Stimulated activated memory B cell treated with anti-CD40 and anti-IgM and Interleukin-4, amounts not matched to agents 10 μg/mL and 1 μg/mL and 100 μg/mL, for 72 hours (primary cell): ENCODE data around the gene MMP24OS.

Experiments
- ATAC-seq: fragments of 150-1000 bp; cut with Tn5 transposase; 2 replicates; pipeline ENCODE4 v1.10.0; 2021
- H3K27ac Mint-ChIP-seq: one replicate; pipeline ENCODE4 v1.8.0; 2022; ENCODE audit warnings: mild to moderate bottlenecking, mixed read lengths
- H3K27me3 Mint-ChIP-seq: one replicate; pipeline ENCODE4 v1.8.0; 2022; ENCODE audit warnings: mixed read lengths
- H3K36me3 Mint-ChIP-seq: one replicate; pipeline ENCODE4 v1.8.0; 2022; ENCODE audit warnings: mixed read lengths
- H3K4me1 Mint-ChIP-seq: one replicate; pipeline ENCODE4 v1.8.0; 2022; ENCODE audit warnings: mixed read lengths
- H3K4me3 Mint-ChIP-seq: one replicate; pipeline ENCODE4 v1.8.0; 2022; ENCODE audit warnings: mild to moderate bottlenecking, moderate library complexity, mixed read lengths
- H3K9me3 Mint-ChIP-seq: one replicate; pipeline ENCODE4 v1.8.0; 2022; ENCODE audit warnings: mixed read lengths

MMP24OS gene

GRCh38 chr20:35299780-35300179 is 21.9 kb upstream of the MMP24OS start:
- H3K4me1 Mint-ChIP-seq: peaks cover 10% of the 10 kb centered on the region
- no peak overlapping the region for H3K4me3 Mint-ChIP-seq
- H3K9me3 Mint-ChIP-seq: no peaks in the 10 kb centered on the region
- no peak for ATAC-seq
- H3K27me3 Mint-ChIP-seq: peaks cover 17% of the 10 kb centered on the region
- peaks cover 7% of the 10 kb centered on the region for H3K36me3 Mint-ChIP-seq
- no peak overlapping the region for H3K27ac Mint-ChIP-seq

DNA sequence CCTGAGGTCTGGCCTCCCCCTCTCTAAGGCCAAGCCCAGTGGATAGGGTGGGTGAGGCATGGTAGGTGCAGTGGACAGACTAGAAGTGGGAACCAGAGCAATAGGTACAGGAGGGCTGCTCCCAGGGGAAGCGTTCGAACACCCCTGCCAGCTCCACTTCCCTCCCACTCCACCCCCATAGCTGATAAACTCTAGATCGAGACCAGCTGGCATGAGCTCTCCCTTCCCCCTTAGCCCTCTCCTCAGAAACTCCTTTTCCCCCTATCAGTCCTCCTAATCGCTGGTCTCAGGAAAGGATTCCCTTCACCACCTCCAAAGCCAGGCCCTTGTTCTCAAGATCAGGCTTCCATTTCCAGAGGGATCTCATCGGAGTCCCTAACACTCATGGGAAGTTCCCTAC is 20.3 kb upstream of the MMP24OS start:
- H3K27ac Mint-ChIP-seq: no peak overlapping the region
- H3K9me3 Mint-ChIP-seq: no peaks in the 10 kb centered on the region
- peaks cover 30% of the 10 kb centered on the region for H3K27me3 Mint-ChIP-seq
- no peak for ATAC-seq
- H3K4me1 Mint-ChIP-seq: peaks cover under 1% of the 10 kb centered on the region
- peaks cover 7% of the 10 kb centered on the region for H3K36me3 Mint-ChIP-seq
- H3K4me3 Mint-ChIP-seq: no peak overlapping the region

GRCh38 chr20:35297740-35298139 is 19.8 kb upstream of the MMP24OS start:
- Mint-ChIP-seq H3K9me3 (no peaks in the 10 kb centered on the region), H3K4me3 (no peak overlapping the region), H3K27me3 (peaks cover 35% of the 10 kb centered on the region), H3K36me3 (peaks cover 7% of the 10 kb centered on the region), H3K4me1 (no peaks in the 10 kb centered on the region), H3K27ac (no peak overlapping the region)
- ATAC-seq: no peak

DNA sequence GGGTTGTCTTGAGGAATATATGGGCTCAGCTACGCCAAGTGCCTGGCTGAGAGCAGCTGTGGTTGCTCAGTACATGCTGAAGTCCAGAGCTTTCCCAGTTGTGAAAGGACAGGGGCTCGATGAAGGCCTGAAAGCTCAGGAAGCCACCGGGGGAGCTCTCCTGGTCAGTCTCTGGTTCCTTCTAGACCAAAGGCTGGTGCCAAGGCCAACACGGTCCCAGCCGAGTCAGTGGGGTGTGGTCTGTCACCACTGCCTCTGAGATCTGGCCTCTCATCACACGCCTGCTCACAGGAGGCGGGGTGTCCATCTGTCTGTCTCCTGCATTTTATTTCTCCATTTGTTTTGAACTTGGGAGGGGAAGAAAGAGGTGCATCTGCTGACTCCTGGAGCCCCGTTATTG is 19.2 kb upstream of the MMP24OS start:
- Mint-ChIP-seq H3K9me3 (no peaks in the 10 kb centered on the region), H3K27me3 (peaks cover 40% of the 10 kb centered on the region), H3K4me3 (no peak overlapping the region), H3K27ac (no peak overlapping the region), H3K36me3 (peaks cover 7% of the 10 kb centered on the region), H3K4me1 (no peaks in the 10 kb centered on the region)
- no peak for ATAC-seq

DNA sequence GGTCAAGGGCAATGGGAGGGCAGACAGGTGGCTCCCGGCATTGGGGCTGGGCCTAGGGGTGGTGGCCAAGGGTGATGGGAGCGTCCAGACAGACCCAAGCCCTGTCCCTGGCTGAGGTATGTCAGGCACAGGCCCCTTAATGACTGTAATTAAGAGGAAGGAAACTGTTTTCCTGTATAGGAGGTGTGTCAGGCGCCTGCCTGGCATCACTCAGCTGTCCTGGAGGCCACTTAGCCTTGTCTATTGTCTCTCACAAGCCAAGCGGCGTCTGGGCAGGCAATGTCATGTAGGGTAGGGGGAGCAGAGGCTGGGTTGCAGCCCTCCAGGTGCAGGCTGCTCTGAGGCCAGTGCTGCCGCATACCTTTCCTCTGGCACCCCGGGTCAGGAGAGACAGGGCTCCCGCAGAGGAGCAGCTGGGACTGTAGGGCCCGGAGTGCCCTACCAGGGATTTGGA is 18.2 kb upstream of the MMP24OS start:
- H3K9me3 Mint-ChIP-seq: no peaks in the 10 kb centered on the region
- ATAC-seq: no peak
- H3K4me1 Mint-ChIP-seq: no peaks in the 10 kb centered on the region
- H3K36me3 Mint-ChIP-seq: no peaks in the 10 kb centered on the region
- H3K27ac Mint-ChIP-seq: no peak overlapping the region
- H3K27me3 Mint-ChIP-seq: peaks cover 40% of the 10 kb centered on the region
- no peak overlapping the region for H3K4me3 Mint-ChIP-seq

DNA sequence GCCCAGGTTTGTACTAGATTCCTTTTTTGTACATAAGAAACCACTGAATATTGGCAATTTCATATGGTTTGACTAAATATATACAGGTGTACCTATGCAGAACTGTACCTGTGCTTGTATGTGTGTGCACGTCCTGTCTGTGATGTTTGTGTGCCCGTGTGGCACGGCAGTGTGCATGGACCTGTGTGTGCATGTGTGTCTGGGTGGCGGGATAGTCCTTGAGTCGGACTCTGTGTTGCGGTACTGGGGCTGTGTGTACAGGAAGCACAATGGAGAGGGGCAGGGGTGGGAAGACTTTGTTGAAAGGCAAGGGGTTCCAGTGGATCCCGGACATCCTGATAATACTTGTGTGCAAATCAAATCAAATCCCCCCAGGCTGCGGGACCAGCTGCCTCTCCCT is 17.8 kb upstream of the MMP24OS start:
- Mint-ChIP-seq H3K9me3 (no peaks in the 10 kb centered on the region), H3K4me1 (no peaks in the 10 kb centered on the region), H3K27me3 (peaks cover 40% of the 10 kb centered on the region), H3K27ac (no peak overlapping the region), H3K36me3 (no peaks in the 10 kb centered on the region), H3K4me3 (no peak overlapping the region)
- ATAC-seq: no peak

- H3K4me1 Mint-ChIP-seq: no peaks in the 10 kb centered on the region
- H3K4me3 Mint-ChIP-seq: no peak overlapping the region
- ATAC-seq: no peak
- H3K36me3 Mint-ChIP-seq: no peaks in the 10 kb centered on the region
- H3K27me3 Mint-ChIP-seq: peaks cover 40% of the 10 kb centered on the region
- H3K9me3 Mint-ChIP-seq: no peaks in the 10 kb centered on the region
- no peak overlapping the region for H3K27ac Mint-ChIP-seq
Observed at GRCh38 chr20:35295058-35295457, 17.1 kb upstream of the MMP24OS start.

DNA sequence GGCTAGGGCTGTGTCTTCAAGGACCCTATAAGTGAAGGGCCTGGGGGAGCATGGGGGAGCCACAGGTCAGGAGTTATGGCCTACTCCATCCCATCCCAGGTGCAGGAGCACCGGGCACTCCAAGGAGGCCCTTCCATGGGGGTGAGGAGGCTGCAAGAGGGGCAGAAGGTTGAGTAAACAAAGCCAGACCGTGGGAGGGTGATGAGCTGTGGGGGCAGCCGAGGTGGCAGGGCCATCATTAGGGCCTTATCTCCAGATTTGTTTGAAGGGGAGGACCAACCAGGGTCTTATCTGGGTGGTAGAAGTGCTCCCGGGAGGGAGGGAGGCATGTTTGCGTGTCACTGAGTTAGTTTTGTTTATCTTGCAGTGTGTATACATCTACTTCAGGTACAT is 16.4 kb upstream of the MMP24OS start:
- H3K9me3 Mint-ChIP-seq: no peaks in the 10 kb centered on the region
- no peaks in the 10 kb centered on the region for H3K36me3 Mint-ChIP-seq
- H3K4me1 Mint-ChIP-seq: no peaks in the 10 kb centered on the region
- H3K27ac Mint-ChIP-seq: no peak overlapping the region
- peaks cover 40% of the 10 kb centered on the region for H3K27me3 Mint-ChIP-seq
- no peak overlapping the region for H3K4me3 Mint-ChIP-seq
- ATAC-seq: no peak

GRCh38 chr20:35293303-35294292 is 15.7 kb upstream of the MMP24OS start:
- Mint-ChIP-seq H3K9me3 (no peaks in the 10 kb centered on the region), H3K4me1 (no peaks in the 10 kb centered on the region), H3K36me3 (no peaks in the 10 kb centered on the region), H3K27ac (no peak overlapping the region), H3K27me3 (peaks cover 40% of the 10 kb centered on the region), H3K4me3 (no peak overlapping the region)
- no peak for ATAC-seq

- Mint-ChIP-seq H3K4me3 (no peak overlapping the region), H3K36me3 (no peaks in the 10 kb centered on the region), H3K27ac (no peak overlapping the region), H3K4me1 (no peaks in the 10 kb centered on the region), H3K9me3 (no peaks in the 10 kb centered on the region), H3K27me3 (peaks cover 40% of the 10 kb centered on the region)
- ATAC-seq: no peak
Observed at GRCh38 chr20:35292504-35293285, 14.8 kb upstream of the MMP24OS start.

DNA sequence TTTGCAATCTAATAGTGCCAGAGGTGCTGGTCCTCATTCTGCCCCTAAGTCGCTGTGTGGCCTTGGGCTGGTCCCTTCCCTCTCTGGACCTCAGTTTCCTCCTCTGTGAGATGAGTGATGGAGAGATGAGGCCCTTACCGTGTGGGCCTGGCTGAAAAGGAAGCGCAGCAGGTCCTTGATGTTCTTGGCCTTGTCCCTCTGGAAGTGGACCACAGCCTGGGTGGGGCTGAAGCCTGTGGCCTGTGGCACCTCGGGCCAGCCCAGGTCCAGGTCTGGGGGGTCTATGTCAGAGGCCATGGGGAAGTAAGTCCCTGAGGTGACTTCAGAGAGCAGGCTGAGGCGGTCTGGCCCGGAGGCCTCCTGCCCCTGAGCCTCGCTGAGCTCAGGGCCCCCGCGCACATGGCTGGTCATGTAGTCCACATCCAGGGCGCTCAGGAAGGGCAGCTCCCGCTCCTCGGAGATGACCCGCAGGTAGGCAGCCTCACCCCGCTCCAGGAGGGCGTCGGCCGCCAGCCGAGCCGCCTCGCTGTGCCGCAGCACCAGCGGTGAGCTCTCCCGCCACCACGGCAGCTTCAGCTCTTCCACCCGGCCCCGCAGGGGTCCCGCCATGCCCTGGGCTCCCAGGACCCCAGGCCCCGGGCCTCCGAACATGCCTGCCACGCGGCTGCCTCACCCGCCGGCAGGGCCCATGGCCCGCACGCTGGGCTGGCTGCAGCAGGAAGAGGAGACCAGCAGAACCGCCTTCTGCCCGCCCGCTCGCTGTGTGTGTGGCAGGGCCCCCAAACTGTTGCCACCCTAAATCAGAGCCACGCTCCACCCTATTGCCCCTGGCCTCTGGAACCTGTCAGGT is 14.0 kb upstream of the MMP24OS start, which contains the start of gene FAM83C:
Gene FAM83C (minus strand): TSS at position 772 of the 850 bp plus-strand sequence. CDS start 121 bp downstream, at position 651.
- no peak for ATAC-seq
- Mint-ChIP-seq H3K4me1 (no peaks in the 10 kb centered on the region), H3K27ac (no peak within 1 kb of the TSS), H3K4me3 (no peak within 1 kb of the TSS), H3K36me3 (no peaks in the 10 kb centered on the region), H3K9me3 (no peaks in the 10 kb centered on the region), H3K27me3 (peaks cover 40% of the 10 kb centered on the region)

DNA sequence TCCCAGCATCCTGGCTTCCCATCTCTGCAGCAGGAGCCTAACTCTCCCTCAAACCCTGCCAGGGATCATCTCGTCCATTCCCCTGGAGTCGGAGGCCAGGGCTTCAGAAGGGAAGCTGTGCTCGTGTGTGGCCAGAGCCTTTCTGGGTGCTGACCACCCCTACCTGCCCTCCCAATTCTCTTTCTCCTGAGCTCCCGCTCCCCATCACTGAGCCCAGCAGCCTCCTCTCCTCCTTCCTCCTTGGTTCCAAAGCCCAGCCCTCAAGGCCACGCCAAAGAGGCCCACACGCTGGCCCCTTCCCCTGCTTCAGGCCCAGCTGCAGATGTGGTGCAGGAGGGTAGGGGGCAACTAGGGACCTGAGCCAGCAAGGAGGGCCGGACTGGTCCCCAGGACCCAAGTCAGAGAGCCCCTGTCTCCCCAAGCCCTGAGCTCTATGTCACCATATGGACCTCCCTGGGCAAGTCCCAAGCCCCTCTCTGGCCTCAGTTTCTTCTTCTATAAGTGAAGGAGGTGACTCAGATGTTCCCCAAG is 13.0 kb upstream of the MMP24OS start:
- Mint-ChIP-seq H3K36me3 (no peaks in the 10 kb centered on the region), H3K27ac (no peak overlapping the region), H3K9me3 (no peaks in the 10 kb centered on the region), H3K27me3 (peaks cover 33% of the 10 kb centered on the region), H3K4me1 (no peaks in the 10 kb centered on the region), H3K4me3 (no peak overlapping the region)
- no peak for ATAC-seq

DNA sequence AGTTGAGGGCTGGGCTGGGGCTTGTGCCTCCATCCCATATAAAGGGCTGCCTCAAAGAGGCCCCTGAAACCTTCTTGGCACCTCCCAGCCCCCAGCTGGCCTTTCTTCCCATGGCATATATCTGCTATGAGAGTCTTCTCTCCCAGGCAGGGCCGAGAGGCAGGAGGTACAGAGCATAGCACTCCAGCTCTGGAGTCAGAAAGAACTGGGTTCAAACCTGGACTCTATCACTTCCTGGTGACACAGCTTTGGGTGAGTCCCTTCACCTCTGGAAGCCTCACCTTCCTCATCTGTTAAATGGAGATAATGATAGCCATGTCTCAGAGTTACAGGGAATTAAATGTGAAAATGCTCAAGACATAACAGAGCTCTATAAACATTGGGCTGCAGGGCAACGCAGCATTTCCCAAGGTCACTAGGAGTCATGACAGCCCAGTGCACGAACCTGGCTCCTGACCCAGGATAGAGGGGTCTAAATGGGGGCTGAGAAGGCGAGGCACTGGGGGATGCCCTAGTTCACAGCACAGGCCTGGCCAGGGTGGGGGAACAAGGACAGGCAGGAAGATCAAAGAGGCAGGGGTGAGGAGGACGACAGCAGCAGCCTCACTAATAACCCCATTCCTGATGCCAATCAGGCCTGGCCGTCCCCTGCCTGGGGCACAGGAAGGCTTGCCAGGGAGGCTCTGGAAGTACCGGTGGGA is 12.4 kb upstream of the MMP24OS start:
- Mint-ChIP-seq H3K27me3 (peaks cover 27% of the 10 kb centered on the region), H3K27ac (no peak overlapping the region), H3K9me3 (no peaks in the 10 kb centered on the region), H3K4me3 (no peak overlapping the region), H3K4me1 (peaks cover under 1% of the 10 kb centered on the region), H3K36me3 (no peaks in the 10 kb centered on the region)
- ATAC-seq: no peak
